ENCODE results near the gene PHF13. TPM values are rescaled to one million over a fixed set of nuclear protein-coding genes. Genes with fewer than 3 reads are reported as not detected.

Gene PHF13
- total RNA-seq, 1 experiment from 2014 or later, result 34.2 TPM

DNA sequence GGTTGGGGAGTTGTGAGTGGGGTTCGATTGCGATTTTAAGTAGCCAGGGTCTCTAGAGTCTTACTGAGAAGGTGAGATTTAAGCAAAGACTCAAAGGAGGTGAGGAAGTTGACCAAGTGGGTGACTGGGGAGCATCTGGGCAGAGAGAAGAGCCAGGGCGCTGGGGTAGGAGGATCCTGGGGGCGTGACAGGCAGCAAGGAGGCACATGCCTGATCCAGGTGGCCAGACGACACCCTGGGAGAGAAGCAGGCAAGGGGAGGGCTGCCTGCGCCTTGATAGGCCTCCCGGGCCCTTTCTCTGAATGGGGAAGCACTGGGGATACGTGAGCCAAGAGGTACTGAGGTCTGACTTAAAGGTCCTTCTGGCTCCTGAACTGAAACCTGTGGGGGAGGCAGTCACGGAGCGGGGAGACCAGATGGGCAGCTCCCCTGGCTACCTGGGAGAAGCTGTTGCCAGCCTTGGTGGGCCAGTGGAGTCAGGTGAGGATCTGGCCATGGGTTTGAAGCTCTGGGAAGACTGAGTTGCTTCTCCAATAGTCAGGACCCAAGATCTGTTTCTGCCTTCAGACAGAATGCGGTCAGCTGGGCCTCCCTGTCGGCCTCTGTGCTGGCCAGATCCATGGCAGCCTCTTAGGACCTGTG, 28.3 kb upstream of the PHF13 start:
- peak; percentile 60 for DNase-seq (ENCODE audit: low spot score)
- in situ Hi-C loops (cut with HindIII; ENCODE audit: low sequenced_read_pairs), result no loop called here

DNA sequence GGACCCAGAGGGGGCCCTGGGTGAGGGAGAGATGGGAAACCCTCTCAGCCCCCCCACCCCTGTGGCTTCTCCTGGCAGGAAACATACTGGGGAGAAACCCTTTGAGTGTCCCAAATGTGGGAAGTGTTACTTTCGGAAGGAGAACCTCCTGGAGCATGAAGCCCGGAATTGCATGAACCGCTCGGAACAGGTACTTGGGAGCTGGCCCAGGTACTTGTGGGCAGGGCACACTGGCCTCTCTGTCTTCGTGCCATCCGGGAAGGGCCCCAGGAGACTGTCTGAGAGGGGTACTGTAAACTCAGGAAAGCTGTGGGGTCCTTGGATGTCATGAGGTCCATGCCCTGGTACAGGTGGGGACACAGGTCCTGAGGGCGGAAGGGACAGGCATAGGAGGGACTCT, 27.7 kb upstream of the PHF13 start:
- no peak for DNase-seq (ENCODE audit: low spot score)
- in situ Hi-C loops (cut with HindIII; ENCODE audit: low sequenced_read_pairs), result no loop called here

DNA sequence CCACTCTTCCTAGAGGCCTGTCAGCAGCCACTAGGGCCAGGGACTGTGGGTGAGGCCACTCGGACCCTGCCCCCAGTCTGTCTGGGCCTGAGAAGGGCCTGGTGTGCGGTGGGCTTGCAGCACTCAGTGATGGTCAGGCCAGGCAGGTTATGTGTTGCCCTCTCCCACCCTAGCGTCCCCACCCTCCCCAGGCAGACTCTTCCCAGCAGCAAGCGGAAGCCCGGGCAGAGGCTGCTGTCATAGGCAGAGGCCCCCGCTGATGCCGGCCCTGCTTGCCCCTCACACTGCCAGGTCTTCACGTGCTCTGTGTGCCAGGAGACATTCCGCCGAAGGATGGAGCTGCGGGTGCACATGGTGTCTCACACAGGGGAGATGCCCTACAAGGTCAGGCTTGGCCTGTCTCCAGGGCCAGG, 27.1 kb upstream of the PHF13 start:
- in situ Hi-C loops (cut with HindIII; ENCODE audit: low sequenced_read_pairs), result no loop called here
- DNase-seq (ENCODE audit: low spot score), result no peak

DNA sequence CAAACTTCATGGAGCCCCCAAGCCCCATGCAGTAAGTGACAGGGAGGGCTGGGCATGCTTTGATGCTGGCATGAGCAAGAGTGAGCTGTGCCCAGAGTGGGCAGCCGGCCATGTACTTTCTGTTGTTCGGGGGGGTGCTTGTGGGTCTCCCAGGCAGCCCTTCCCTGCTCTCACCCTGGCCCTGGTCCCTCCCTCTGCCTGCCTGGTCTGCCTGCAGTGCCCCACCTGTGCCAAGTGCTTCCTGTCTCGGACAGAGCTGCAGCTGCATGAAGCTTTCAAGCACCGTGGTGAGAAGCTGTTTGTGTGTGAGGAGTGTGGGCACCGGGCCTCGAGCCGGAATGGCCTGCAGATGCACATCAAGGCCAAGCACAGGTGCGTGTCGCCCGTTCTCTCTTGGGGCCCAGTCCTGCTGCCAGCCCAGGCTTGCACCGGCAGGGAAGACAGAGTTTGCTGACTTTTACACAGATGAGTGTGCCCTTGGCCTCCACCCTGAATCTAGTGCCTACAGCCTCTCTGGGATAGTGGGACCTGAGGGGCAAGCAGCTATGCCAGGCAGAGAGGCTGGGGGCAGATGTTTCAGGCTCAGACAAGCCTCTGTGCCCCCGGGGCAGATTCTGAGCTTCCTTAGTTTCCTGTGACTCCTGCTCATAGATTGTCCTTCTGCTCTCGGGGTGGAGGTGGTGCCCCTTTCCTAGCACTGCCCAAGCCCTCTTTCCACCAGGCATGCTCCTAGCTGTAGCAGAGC, 26.1 kb upstream of the PHF13 start:
- in situ Hi-C loops (cut with HindIII; ENCODE audit: low sequenced_read_pairs), result no loop called here
- peak; percentile 81 for DNase-seq (ENCODE audit: low spot score)

DNA sequence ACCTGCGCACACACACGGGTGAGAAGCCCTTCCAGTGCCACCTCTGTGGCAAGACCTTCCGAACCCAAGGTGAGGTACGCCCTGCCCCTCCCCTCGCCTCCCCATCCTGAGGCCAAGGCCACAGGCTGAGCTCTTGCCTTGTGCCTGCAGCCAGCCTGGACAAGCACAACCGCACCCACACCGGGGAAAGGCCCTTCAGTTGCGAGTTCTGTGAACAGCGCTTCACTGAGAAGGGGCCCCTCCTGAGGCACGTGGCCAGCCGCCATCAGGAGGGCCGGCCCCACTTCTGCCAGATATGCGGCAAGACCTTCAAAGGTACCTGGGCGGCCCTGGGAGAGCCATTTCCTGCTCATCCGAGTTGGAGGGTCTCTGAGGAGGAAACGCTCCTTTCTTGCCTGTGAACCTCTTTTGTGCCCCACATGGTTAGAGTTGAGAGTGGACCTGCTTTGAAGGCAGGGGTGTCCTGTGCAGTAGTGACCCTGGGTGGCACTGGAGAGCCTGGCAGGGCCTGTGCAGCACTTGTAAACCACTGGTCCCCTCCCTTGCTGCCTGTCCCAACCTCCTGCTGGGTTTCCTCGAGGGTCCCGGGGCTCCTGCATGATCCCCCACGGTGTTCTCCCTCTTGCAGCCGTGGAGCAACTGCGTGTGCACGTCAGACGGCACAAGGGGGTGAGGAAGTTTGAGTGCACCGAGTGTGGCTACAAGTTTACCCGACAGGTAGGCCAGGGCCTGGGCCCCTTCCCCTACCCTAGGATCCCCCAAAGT, 25.2 kb upstream of the PHF13 start:
- no peak for DNase-seq (ENCODE audit: low spot score)
- in situ Hi-C loops (cut with HindIII; ENCODE audit: low sequenced_read_pairs), result no loop called here

DNA sequence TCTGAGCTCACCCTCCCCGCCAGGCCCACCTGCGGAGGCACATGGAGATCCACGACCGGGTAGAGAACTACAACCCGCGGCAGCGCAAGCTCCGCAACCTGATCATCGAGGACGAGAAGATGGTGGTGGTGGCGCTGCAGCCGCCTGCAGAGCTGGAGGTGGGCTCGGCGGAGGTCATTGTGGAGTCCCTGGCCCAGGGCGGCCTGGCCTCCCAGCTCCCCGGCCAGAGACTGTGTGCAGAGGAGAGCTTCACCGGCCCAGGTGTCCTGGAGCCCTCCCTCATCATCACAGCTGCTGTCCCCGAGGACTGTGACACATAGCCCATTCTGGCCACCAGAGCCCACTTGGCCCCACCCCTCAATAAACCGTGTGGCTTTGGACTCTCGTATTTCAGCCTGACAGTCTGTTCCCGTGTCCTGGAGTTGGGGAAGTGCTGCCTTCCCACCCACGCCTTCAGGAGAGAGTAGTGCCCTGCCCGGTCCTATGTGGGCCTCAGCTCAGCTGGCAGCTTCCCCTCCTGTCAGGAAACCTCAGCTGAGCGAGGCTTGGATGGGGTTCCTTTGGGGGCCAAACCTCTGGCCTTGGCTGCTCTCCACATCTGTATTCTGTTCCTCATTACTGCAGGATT, 24.5 kb upstream of the PHF13 start:
- no peak for DNase-seq (ENCODE audit: low spot score)
- in situ Hi-C loops (cut with HindIII; ENCODE audit: low sequenced_read_pairs), result no loop called here

DNA sequence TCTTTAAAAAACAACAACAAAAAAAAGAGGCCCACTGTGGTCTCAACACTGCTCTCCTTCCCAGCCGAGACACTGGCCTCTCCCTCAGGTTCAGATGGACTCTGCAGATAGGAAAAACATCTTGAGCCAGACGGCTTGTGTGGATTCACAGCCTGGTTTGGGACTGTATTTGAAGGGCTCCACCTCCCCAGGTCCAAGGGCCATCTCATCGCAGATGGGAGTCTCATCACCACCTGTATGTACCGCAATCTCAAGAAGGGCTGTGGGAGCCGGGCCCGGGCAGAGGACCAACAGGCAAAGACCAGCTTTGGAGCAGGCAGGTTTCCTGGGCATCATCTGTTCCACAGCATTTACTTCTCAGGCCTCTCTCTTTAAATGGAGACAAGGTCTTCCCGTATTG, 23.5 kb upstream of the PHF13 start:
- in situ Hi-C loops (cut with HindIII; ENCODE audit: low sequenced_read_pairs), result no loop called here
- DNase-seq (ENCODE audit: low spot score), result no peak

DNA sequence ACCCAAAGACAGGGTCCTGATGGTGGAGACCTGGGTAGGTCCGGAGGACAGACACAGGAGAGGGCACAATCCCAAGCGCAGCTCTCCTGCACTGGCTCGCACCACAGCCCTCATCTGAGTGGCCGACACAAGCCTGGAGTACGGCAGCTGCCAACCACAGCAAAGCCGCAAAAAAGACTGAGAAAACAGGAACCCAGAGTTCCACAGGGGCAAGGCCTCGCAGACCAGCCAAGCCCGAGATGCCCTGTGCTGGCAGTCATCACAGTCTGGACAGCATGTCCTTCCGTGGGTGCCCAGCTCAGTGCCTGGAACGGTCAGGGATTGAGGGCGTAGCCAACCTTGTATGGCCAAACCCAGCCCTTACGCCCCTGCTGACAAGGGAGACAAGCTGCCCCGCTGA, 22.3 kb upstream of the PHF13 start:
- DNase-seq (ENCODE audit: low spot score), result no peak
- in situ Hi-C loops (cut with HindIII; ENCODE audit: low sequenced_read_pairs), result no loop called here

DNA sequence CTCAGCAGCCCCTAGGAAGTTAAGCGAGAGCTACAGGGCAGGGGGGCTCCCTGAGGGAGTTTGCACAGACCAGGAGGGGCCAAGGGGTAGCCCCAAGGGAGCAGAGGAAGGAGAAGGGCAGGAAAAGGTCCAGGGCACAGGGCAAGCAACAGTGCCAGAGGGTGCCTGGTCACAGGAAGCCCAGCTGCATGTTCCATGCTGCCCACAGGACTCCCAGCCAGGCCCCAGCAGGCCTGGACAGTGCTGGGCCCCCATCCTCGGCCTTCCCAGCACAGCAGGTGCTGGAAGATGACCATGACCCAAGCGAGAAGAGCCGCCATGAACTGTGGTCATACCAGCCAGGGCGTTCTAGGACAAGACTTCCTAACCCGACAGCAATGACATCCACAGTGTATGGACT, 21.9 kb upstream of the PHF13 start:
- DNase-seq (ENCODE audit: low spot score), result no peak
- in situ Hi-C loops (cut with HindIII; ENCODE audit: low sequenced_read_pairs), result no loop called here

DNA sequence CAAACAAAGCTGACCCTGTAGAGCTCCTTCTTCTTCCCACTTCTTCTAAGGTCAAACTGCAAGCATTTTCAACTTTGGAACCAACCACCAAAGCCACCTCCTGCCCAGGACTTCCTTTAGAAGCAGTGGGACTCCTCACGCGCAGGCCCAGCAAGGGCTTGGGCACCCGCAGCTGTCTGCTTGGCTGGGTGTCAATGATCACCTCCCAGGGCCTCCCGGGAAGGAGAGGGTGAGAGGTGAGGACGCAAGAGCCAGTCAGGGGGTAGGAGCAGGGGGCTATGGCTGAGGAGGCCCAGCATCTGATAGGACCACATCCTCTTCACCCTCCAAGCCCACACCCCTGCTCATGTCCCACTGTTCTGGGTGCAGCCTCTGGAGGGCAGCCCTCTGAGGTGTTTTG, 21.1 kb upstream of the PHF13 start:
- DNase-seq (ENCODE audit: low spot score), result no peak
- in situ Hi-C loops (cut with HindIII; ENCODE audit: low sequenced_read_pairs), result no loop called here

DNA sequence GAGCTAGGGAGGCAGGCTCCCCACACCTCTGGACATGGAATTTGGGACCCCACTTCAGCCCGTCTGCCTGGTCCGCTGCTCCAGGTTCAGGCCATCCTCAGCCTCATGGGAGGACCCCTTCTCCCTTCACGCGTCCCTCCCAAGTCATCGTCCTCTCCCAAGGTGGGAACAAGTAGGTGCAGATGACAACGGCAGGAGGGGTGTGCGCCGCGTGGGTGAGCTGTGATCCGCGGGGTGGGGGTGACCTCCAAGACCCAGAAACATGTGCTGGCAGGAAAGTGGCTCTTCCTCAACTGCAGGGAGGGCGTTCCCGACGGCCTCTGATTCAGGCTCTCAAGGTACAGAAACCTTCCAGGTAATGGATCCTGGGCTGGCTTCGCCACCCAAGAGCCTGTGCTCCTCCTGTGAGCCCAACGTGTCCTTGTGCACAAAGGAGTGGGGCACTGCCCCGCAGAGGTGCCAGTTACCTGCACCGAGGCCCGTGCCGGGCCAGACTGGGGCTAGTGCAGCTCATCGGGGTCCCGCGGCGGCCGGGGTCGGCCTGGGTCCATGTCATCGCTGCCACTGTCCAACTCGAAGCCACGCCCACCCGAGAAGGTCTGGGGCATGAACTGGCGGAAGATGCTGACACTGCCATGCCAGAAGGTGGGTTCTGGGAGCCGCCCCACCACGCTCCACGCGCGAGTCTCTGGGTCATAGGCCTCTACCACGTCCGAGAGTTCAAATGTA, 20.5 kb upstream of the PHF13 start:
- no peak for DNase-seq (ENCODE audit: low spot score)
- in situ Hi-C loops (cut with HindIII; ENCODE audit: low sequenced_read_pairs), result no loop called here

DNA sequence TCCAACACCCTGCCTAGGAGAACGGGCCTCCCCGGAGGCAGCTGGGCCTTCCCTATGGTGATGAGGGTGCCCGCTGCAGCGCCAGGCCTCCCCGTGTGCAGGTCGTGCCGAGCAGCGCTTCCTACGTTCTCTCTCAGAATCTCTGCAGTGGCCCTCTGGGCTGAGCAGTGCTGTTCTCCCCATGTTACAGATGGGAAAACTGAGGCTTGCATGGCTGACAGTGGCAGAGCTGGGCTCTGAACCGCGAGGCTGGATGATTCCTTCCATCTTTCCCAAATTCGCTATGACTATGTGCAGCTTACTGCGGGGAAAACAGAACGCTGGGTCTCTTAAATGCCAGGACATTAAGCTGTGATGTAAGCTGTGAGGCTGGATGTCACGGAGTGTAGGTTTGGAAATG, 19.7 kb upstream of the PHF13 start:
- DNase-seq (ENCODE audit: low spot score), result no peak
- in situ Hi-C loops (cut with HindIII; ENCODE audit: low sequenced_read_pairs), result no loop called here

DNA sequence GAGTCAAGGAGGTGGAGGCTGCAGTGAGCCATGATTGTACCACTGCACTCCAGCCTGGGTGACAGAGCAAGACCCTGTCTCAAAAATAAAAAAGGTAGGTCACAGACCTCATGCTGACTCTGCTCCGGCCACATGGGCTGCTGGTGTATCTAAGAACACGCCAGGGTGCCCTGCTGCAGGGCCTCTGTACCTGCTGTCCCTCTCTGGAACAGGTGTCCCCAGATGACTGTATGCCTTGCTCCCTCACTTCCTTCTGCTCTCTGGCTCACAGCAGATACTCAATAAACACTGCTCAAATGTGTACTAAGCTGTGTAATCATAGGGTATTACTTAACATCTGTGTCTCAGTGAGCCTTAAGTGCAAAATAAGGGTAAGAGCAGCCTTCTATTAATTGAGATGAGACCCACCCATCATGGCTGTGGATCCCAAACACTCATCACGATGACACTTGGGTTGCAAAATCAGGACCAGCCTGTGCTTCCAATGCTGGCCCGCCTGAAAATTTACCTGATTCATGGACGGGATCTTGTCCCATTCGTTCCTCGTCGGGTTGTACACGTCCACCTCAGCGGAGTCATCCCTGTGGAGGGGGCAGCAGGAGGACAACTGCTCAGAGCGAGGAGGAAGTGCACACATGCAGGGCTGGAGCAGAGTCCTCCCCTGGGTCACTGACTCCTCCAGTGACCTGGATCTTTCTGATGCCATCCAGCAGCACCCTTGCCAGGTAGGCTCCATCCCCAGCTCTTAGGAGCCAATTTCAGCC, 18.4 kb upstream of the PHF13 start:
- no peak for DNase-seq (ENCODE audit: low spot score)

DNA sequence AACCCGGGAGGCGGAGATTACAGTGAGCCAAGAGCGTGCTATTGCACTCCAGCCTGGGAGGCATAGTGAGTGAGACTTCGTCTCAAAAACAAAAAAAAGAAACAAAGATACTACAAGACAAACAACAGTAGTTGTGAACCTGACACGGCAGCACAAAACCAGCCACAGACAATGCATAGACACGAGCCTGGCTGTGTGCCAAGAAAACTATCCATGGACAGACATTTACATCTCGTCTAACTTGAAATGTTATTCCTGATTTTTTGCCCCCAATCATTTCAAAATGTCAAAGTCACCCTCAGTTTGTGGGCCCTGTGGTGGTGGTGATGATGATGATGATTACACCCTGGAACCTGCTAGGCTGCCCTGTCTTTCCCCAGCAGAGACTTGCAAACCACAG, 17.2 kb upstream of the PHF13 start:
- in situ Hi-C loops (cut with HindIII; ENCODE audit: low sequenced_read_pairs), result no loop called here
- DNase-seq (ENCODE audit: low spot score), result no peak

More for the DNA sequence above, 18.4 kb upstream of the PHF13 start:
- in situ Hi-C loops (cut with HindIII; ENCODE audit: low sequenced_read_pairs), result no loop called here

DNA sequence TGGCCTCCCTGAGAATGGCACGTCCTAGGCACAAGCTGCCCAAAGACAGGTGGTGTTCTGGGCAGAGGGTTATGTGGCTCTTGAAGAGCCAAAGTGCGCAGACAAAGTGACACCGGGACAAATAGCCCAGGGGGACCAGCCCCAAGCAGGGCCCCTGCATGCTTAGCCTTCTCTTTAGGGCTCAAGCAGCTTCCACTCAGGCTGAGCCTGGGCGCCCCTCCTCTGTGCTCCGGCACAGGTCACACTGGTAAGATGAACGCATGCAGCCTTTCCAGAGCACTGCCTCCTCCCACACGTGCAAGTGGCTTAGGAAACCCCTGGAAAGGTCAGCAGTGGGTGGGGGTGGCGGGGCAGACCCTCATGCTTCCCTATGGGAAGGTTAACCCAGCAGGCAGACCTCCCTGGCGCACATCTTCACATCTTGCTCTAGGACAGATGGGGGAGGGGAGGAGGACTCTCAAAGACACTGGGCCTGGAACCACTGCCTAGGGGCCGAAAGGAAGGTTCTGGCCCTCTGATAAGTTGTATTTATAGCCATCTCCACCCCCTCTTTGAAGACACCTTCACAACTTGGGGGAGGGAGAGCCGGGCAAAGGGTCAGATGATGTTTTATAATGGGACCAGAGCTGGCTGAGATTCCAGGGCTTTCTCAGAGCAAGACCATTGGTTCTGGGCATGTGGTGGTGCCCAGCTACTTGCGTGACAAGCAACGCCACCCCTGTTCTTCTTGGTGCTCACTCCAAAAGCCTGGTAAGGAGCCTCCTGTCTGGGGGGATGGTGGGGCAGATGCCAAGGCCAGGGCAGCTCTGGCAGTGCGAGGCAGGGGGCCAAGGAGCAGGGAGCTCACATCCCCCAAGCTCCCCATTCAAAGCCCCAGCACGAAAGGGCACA, 16.4 kb upstream of the PHF13 start:
- in situ Hi-C loops (cut with HindIII; ENCODE audit: low sequenced_read_pairs), result no loop called here
- no peak for DNase-seq (ENCODE audit: low spot score)

DNA sequence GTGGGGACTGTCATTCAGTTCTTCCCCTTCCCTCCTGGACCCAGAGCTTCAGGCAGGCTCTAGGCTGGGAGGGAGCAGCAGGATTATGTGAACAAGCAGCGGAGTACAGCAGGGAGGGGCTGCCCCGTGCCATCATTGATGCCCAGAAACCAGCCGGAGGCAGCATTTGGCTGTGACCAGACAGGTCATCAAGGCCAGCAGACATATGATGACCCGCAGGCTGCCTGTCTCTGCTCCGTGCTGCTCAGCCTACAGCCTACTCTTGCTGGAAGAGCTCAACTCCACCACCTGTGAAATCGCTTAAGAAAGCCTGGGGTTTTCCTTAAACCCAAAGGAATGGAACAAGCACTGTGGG, 15.8 kb upstream of the PHF13 start:
- in situ Hi-C loops (cut with HindIII; ENCODE audit: low sequenced_read_pairs), result no loop called here
- DNase-seq (ENCODE audit: low spot score), result no peak

DNA sequence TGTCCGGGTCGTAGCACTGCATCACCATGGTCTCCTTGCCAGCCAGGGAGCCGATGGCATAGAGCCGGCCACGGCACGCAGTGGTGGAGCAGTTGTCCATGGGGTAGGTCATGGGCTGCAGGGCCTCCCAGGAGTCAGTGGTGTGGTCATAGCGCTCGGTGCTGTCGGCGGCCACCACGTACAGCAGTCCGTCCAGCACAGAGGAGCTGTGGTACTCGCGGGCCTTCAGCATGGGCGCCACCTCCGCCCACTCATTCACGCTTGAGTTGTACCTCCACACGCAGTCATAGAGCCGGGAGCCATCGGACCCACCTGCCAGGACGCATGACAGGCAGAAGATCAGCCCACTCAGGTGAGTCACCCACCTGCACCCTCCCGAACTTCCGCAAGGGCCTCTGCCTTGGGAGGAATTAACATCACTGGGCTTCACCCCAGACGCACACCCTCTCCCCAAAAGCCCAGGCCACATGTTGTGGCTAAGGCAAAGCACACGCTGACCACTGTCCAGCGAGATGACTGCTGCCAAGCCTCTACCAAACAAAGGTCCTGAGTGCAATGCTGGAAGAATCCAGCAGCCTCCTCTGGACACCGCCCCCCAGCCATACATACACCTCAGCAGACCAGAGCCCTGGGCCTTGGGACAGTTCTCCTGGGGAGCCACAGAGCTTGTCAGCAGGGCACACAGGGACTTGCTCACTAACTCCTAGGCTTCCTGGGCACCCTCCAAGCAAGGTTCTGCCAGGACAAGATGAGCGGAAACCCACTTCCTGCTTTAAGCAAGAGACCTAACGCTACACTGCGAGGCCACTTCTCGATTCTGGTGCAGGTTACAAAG, 14.2 kb upstream of the PHF13 start:
- no peak for DNase-seq (ENCODE audit: low spot score)
- in situ Hi-C loops (cut with HindIII; ENCODE audit: low sequenced_read_pairs), result no loop called here
